RKO (cell line): ENCODE measurements around the gene CHRD.
"Not testable (repeated sequence)": the region's sequence is repeated elsewhere in the genome, so short reads cannot be mapped to it uniquely, and the experiment has no call there.

Experiments
- DNase-seq: peaks from one replicate; pipeline ENCODE4 v3.0.0-alpha.2; 2016; ENCODE audit warnings: low spot score

CHRD gene

GRCh38 chr3:184417619-184418327, 37.9 kb downstream of the CHRD start:
- DNase-seq: peak; percentile 66

DNA sequence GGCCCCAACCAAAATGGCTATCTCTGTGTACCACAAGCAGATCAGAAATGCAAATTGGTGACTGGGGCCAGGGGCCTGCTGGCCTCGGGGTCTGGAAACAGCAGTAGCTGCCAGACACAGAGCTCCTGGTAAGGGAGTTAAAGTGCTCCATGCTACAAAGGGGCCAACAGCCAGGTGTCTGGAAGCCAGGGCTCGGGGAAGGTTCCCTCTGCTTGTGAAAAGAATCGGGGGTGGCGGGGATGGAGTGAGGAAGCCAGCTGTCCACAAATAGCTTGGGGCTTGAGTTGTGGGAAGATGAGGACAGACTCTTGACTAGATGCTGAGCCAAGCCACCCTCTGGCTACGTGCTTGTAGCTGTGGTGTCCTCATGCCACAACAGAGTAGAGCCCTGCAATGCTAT, 39.3 kb downstream of the CHRD start:
- no peak for DNase-seq

- no peak for DNase-seq
These were observed 43.7 kb downstream of the CHRD start for GRCh38 chr3:184423561-184423960.

DNA sequence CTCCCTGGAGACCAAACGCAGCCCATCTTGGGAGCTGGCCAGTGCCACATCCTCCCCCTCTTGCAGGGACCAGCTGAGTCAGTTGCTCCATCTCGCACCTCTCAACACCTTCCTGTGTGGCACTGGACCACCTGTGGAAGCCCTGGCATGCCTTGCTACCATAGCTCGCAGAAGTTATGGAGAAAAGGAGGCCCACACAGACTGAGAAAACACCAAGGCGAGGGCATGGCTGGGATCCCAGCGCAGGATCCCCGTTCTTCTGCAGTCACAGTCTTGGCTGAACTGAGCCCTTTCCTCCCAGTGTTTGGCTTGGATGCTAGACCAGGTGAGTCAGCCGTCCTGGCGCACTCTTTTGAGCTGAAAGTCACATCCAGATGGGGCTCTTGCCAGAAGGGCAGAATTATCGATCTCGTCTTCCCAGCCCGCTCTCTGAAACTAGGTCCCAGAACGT, 46.9 kb downstream of the CHRD start:
- DNase-seq: no peak

GRCh38 chr3:184428561-184429175, 48.8 kb downstream of the CHRD start:
- DNase-seq: no peak

DNA sequence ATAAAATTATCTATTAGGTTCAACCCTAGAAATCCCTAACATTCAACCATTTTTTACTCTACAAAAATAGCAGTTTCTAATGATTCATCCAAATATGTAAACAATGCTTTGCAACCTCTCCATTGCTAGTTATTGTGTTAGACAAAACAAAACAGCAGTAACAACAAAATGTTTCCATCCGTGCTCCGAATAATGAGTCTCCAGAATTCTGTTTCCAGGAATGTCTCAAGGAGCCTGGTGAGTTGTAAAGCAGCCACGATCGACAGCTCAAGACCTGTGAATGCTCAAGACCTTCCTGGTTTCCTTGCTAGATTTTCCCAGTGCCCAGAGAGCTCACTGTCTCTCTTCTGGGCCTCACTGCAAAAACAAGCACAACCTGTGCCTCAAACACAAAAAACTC, 49.9 kb downstream of the CHRD start:
- DNase-seq: no peak

DNA sequence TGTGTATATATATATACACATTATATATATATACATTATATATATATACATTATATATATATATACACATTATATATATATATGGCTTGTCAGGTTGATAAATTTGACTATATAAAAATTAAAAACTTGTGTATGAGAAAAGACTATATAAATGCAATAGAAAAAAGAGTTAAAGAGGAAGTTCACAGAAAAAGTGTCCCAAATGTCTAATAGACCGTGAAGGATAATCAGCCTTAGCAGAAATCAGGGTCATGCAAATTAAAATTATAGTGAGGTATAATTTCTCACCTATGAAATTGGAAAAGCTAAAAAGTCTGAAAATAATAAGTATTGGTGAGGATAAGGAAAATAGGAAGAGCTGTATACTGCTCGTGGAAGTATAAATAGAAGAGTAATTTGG, 51.1 kb downstream of the CHRD start:
- DNase-seq: no peak

DNA sequence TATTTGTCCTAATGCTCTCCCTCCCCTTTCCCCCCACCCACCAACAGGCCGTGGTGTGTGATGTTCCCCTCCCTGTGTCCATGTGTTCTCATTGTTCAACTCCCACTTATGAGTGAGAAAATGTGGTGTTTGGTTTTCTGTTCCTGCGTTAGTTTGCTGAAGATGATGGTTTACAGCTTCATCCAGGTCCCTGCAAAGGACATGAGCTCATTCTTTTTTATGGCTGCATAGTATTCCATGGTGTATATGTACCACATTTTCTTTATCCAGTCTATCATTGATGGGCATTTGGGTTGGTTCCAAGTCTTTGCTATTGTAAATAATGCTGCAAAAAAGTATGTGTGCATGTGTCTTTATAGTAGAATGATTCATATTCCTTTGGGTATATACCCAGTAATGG, 53.3 kb downstream of the CHRD start:
- DNase-seq: not testable (repeated sequence)

DNA sequence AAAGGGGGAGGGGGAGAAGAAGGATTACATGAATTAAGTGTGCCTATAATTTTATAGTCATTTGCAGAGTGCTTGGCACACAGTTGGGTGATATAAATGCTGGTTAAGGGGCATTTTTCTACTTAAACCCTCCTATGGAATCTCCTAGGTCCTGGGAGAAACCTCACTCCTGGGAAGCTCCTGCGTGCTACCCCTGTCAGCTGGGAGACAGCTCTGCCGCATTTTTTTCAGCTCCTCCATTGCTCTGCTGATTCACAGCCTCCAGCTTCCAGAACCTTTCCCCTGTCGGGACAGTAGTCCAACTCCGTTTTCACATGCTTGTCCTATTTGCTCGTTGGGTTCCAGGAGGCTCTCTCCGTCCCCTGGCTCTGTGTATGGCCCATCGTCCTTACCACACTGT, 59.2 kb downstream of the CHRD start:
- no peak for DNase-seq
